Measurements from ENCODE around the gene SKI.

Gene SKI

DNA sequence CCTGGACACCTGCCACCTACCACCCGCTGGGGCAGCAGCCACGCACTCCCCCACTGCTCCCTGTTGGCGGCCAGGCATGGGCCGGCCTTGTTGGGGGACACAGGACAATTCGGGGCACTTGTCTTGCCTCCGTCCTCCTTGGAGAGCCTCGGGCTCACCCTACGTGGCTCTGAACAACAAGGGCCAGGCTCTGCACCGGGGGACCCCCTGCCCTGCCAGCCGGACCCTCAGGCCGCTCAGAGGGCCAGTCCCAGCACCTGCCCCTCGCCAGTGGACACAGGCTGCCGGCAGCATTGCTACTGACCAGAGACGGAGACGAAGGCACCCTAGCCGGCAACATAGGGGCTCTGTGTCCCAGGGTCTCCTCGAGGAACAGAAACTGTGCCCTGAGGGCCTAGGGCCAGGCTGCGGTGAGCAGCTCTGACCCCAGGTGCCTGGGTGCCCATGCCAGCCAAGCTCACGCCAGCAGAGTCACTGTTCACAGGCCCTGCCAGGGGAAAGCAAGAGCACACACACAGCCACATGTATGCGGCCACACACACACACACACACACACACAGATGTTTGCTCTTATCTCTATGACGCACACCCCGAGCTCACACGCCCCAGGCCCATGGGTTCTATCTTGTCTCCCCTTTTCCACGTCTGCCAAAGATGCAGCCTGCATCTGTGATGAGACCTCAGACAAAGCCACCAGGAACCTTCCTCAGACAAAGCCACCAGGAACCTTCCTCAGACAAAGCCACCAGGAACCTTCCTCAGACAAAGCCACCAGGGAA, 117.4 kb downstream of the SKI start:
- DNase-seq = peak; percentile 72

DNA sequence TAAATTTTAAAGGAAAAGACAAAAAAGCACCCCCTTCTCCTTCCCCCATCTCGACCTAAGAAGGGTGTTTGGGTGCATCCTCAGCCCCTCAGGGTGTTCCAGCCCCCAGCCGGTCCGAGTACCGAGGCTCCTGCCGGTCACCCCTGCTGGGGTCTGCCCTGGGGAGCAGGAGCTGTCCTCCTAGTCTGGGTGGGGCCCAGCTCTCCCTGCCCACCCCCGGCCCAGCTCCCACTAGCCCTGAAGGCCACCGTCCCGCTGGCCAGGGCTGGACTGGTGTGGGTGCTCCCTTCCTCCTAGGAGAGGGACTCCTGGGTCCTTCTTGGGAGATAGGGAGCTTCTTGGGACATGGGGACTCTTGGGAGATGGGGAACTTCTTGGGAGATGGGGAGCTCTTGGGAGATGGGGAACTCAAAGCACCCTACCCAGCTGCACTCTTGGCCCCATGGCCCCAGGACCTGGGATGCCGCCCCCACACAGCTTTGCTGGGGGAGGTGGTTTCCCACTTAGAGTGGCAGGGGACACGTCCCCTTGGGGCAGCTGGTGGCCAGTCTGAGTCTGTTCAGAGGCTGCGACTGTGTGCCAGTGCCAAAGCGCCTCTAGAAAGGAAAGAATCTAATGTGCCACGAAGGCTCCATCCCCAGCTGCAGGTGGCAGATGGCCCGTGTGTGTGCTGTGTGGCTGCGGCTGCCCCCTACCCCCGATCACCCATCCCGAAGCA, 118.7 kb downstream of the SKI start:
- DNase-seq = no peak

GRCh38 chr1:2347409-2347785, 119.3 kb downstream of the SKI start:
- DNase-seq = no peak

GRCh38 chr1:2347896-2348295, 119.8 kb downstream of the SKI start:
- no peak for DNase-seq

- DNase-seq = no peak
These were observed 120.5 kb downstream of the SKI start for GRCh38 chr1:2348346-2349325.

GRCh38 chr1:2349806-2350205, 121.7 kb downstream of the SKI start:
- DNase-seq = no peak

DNA sequence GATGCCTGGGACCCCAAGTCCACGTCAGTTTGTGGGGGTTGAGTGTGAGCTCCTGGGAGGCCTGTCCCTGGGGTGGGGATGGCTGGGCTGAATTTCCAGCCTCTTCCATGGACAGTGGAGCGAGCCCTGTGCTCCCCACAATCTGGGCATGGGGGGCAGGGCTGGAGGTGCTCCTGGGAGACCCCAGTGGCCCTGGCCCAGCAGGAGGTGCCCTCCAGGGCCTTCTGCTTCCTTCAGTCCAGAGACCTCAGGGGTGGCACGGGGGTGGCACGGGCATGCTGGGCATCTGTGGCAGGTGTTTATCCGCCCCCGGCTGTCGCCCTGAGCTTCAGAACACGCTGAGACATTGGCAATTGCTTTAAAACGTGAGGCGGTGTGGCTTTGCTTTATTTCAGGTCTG, 122.4 kb downstream of the SKI start:
- DNase-seq = no peak

DNA sequence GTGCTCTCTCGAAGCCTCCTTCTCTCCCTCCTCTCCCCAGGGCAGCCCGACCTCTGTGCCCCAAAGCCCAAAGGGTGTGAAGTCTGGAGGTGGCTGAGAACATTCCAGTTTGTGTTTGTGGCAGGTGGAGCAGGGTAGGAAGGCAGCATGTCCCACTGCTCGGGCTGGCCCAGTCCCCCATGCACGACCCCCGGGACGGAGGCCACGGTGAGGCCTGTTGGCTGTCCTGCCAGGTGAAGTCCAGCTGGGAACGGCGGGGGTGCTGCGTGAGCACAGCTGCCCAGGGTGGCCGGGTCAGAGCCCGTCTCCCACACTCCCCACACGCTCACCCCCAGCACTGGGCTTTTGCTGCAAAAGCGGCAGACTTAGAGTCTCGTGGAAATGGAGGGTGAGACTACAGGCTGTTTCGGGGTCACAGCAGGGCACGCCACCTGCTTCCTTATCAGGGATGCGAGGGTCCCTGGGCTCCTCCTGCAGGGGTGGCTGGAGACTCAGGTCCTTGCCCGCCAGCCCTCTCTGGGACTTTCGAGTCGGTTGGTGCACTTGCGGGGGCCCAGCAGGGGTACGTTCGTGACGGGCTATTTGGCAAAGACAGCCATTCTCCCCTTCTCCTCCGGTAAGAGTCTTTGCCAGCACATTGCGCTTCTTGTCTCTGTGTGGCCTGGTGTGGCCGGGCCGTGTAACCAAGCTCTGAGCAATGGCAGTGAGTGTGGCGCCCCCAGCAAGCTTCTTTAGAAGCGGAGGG, 123.0 kb downstream of the SKI start:
- DNase-seq = no peak

GRCh38 chr1:2351723-2352122, 123.6 kb downstream of the SKI start:
- no peak for DNase-seq

- no peak for DNase-seq
These were observed 124.3 kb downstream of the SKI start for GRCh38 chr1:2352341-2352896.

- no peak for DNase-seq
These were observed 124.9 kb downstream of the SKI start for GRCh38 chr1:2352897-2353550.

DNA sequence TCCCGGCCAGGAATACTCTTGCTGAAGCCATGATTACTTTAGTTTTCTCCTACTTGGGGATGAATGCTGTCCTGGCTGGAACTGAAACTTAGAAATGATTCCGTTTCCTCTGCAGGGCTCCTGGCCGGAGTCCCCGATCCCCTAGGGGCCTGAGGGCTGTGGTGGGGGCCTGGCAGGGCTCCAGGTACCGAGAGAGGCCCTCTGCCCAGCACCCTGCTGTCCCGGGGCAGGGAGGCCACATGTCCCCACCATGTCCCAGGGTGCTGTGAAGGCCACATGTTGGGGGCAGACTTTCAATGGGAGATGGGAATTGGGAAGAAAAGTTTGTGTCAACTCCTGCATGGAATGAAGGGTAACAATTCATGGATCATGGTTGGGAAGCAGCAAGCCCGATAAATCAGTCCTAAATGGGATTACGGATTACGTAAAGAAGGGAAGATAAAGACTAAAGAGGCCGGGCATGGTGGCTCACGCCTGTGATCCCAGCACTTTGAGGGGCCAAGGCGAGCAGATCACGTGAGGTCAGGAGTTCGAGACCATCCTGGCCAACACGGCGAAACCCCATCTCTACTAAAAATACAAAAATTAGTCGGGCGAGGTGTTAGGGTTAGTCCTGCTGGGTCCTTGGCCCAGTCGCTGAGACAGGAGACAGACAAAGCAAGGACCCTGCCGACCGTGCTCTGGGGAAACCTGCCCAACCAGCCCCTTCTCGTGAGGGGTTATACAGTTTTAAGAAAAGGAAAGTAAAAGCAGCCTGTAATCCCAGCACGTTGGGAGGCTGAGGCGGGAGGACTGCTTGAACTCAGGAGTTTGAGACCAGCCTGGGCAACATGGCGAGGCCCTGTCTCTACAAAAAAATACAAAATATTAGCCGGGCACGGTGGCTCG, 125.7 kb downstream of the SKI start:
- DNase-seq = no peak

DNA sequence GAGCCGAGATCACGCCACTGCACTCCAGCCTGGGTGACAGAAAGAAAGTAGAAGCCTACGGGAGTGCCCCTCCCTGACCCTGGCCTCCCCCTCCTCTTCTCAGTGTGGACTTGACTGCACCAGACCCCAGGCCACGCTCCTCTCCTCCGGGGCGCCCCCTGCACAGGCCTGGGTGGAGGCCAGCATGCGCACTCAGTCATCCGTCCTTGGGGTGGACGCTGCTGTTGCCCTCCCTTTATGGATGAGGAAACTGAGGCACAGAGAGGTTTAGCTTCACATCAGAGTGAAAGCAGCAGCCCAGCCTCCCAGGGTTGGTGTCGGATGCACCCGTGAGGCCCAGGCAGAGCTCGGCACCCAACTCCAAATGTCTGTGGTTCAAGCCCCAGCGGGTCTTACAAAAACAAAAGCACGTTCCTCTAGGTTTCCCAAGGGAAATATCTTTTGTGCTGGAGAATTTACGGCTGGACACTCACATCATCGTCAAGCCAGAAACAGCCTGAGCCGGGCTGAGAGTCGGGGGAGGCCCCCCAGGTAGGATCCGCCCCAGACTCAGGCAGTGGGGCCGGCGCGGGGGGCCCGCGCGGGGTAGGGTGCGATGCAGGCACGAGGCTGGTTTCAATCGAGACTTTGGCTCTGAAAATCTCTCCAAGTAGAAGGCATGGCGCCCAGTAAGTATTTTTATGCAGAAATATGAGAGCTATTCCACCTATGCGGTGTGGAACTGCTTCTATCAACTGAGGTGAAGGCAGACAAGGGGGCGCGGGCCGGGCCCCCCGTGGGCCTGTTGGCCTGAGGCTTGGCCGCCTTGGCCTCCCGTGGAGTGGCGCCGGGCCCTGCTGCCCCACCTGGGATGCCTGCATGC, 126.6 kb downstream of the SKI start:
- DNase-seq = no peak

DNA sequence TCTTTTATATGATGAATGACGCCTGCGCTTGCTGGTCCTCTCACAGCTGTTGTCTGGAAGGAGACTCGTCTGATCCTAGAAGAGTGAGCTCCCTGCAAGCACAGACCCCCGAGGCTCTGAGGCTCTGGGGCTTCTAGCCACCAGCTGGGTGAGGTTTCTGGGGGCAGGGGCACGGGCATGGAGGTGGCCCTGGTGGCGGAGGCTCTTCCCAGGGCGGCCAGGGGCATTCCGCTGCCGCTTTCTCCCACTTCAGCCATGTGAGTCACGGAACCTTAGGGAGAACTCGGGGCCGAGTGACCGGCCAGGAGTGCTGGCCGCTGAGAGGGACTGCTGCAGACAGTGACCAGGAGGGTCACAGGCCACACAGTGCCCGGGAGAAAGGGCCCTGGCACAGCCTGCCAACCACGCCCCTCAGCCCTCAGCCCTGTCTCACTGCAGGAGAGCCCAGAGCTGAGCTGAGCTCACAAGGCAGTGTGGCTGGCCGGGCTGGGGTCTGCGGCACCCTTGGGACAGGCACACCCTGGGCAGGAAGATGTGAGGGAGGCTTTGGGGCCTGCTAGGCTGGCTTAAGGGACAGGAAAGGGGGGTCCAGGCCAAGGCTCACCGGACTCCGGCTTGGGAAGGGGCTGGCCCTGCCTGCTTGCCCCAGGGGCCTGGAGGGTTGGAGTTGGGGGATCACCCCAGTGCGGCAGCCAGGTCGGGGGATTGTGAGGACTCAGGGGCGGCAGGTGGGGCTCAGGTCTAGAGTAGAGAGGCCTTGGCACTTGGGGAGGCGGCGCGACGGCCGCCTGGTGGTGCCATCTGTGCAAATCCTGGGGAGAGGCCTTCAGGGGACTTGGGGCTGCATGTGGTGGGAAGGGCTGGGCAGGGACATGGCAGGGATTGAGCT, 127.5 kb downstream of the SKI start:
- DNase-seq = no peak

DNA sequence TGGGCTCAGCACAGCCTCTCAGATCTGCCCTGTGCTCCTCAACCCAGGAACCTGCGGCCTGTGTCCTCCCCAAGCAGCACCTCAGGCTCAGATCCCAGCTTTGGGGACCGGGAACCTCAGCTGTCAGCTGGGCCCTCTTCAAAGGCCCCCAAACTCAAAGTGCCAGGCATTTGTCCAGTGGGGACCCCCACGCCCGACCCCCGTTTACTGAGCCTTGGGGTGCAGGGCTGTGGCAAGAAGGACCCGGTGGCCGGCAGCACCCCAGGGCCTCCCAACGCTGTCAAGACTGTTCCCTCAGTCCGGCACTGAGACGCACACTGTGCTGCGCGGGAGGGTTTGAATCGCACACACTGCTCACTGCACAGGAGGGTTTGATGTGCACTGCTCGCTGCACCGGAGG, 128.3 kb downstream of the SKI start:
- DNase-seq = no peak

GRCh38 chr1:2356911-2357845, 129.1 kb downstream of the SKI start:
- no peak for DNase-seq

DNA sequence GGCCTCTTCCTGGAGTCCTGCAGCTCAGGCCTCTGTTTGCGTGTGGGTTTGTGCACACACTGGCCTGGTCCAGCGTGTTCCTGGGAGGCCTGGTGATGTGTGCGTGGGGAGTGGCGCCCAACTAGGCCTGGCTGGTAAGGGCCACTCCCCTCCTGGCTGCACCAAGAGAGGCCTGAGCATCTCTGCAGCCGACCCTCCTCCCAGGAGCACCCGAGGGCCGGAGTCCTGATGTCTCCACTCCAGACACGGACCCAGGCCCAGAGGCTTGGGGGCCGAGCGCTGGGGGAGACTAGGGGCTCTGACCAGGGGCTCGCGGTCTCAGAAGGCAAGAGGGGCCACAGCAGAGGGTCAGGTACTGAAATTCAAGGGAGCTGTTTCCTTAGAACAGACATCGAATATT, 130.0 kb downstream of the SKI start:
- DNase-seq = no peak
